ENCODE measurements around the gene KANSL2.

KANSL2 gene

GRCh38 chr12:48694038-48694437 is 12.0 kb upstream of the KANSL2 start:
- no peak for TF ChIP-seq CTCF (IDR thresholded peaks at IDR 0.05; ENCODE audit: low read depth, low read length, poor library complexity, severe bottlenecking)
- TF ChIP-seq EZH2phosphoT487 (IDR thresholded peaks at IDR 0.05; ENCODE audit: borderline replicate concordance, low read length), result no peak
- H3K9me3 ChIP-seq (ENCODE audit: control insufficient read depth, insufficient read depth, low read length), result no peaks in the 10 kb centered on the region
- peaks cover 43% of the 10 kb centered on the region for H3K79me2 ChIP-seq (ENCODE audit: control insufficient read depth, low read length)
- H3F3A ChIP-seq (ENCODE audit: control insufficient read depth, insufficient read depth), result no peaks in the 10 kb centered on the region
- H3K4me1 ChIP-seq (ENCODE audit: control insufficient read depth, low read length), result no peaks in the 10 kb centered on the region
- no peaks in the 10 kb centered on the region for H3K9me2 ChIP-seq (replicated peaks; ENCODE audit: control insufficient read depth, low read length)
- H3K4me3 ChIP-seq (ENCODE audit: low read length), result no peak overlapping the region
- H3K4me2 ChIP-seq (ENCODE audit: low read length), result no peak overlapping the region
- H3K27me3 ChIP-seq (ENCODE audit: control insufficient read depth, low read length), result no peaks in the 10 kb centered on the region
- H3K36me3 ChIP-seq (ENCODE audit: control insufficient read depth, low read length), result peaks cover 91% of the 10 kb centered on the region
- H4K20me1 ChIP-seq (ENCODE audit: control insufficient read depth, insufficient read depth, low read depth, low read length), result peaks cover 7% of the 10 kb centered on the region; the same call in 1 of the 2 replicates
- H3K27ac ChIP-seq (ENCODE audit: low read depth, low read length), result no peak overlapping the region

DNA sequence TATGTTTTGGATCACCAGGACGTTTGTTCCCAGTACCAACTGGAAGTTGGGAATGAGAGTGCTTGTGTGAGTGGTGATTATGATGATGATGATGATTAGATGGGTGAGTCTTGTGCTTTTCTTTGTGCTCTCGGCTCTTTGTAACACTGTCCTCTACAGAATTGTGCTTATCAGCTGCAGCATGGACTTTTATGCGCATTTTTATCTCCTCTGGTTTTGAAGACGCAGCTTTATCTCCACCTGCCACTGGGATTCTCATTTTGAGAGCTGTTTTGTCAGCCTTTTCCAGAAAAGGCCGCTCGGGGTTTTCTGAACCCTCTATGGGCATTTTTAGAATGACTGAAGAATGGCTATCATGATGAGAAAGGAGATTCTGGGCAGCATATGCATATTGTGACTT is 11.5 kb upstream of the KANSL2 start:
- Histone ChIP-seq H3K36me3 (ENCODE audit: control insufficient read depth, low read length) (peaks cover 92% of the 10 kb centered on the region), H3K9me2 (replicated peaks; ENCODE audit: control insufficient read depth, low read length) (no peaks in the 10 kb centered on the region), H3K27ac (ENCODE audit: low read depth, low read length) (no peak overlapping the region), H3F3A (ENCODE audit: control insufficient read depth, insufficient read depth) (no peaks in the 10 kb centered on the region), H3K4me2 (ENCODE audit: low read length) (no peak overlapping the region), H3K4me3 (ENCODE audit: low read length) (no peak overlapping the region), H3K79me2 (ENCODE audit: control insufficient read depth, low read length) (peaks cover 43% of the 10 kb centered on the region), H3K4me1 (ENCODE audit: control insufficient read depth, low read length) (no peaks in the 10 kb centered on the region), H3K9me3 (ENCODE audit: control insufficient read depth, insufficient read depth, low read length) (no peaks in the 10 kb centered on the region), H3K27me3 (ENCODE audit: control insufficient read depth, low read length) (no peaks in the 10 kb centered on the region), H4K20me1 (ENCODE audit: control insufficient read depth, insufficient read depth, low read depth, low read length) (peaks cover 10% of the 10 kb centered on the region; the same call in 1 of the 2 replicates)
- TF ChIP-seq EZH2phosphoT487 (IDR thresholded peaks at IDR 0.05; ENCODE audit: borderline replicate concordance, low read length), result no peak
- TF ChIP-seq CTCF (IDR thresholded peaks at IDR 0.05; ENCODE audit: low read depth, low read length, poor library complexity, severe bottlenecking), result no peak

DNA sequence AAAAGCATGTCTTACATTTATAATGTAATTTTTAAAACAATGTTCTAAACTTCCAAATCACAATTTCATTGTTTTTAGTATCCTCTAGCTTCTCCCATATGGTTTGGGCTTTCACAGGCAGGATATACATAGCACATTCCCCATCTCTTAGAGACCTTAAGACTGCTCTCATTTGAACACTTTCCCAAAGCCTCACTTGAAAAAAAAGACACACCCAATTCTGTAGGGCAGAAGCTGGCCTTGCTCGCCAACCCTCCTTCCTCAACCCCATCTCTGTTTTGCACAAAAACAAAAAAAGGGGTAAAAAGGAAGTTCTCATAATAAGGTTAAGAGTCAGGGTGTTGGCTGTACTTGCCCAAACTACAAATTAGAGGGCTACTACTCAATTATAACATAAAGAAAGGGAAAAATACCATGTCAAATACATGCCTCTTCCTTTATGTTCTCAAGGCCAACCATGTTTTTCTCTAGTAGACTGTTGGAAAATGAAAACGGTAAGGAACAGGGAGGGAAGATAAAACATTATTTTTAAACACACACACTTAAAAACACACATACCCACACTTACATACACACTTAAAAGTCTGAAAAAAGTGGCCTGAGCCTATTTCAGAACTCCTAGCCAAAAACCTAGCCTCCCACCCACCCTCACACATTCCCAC is 9.9 kb upstream of the KANSL2 start:
- Histone ChIP-seq H3F3A (ENCODE audit: control insufficient read depth, insufficient read depth) (no peaks in the 10 kb centered on the region; the same call in 1 of the 2 replicates), H4K20me1 (ENCODE audit: control insufficient read depth, insufficient read depth, low read depth, low read length) (peaks cover 10% of the 10 kb centered on the region; the same call in 1 of the 2 replicates), H3K36me3 (ENCODE audit: control insufficient read depth, low read length) (peaks cover 91% of the 10 kb centered on the region), H3K79me2 (ENCODE audit: control insufficient read depth, low read length) (peaks cover 43% of the 10 kb centered on the region), H3K9me3 (ENCODE audit: control insufficient read depth, insufficient read depth, low read length) (no peaks in the 10 kb centered on the region), H3K9me2 (replicated peaks; ENCODE audit: control insufficient read depth, low read length) (no peaks in the 10 kb centered on the region), H3K4me2 (ENCODE audit: low read length) (no peak overlapping the region), H3K4me1 (ENCODE audit: control insufficient read depth, low read length) (no peaks in the 10 kb centered on the region), H3K4me3 (ENCODE audit: low read length) (no peak overlapping the region), H3K27me3 (ENCODE audit: control insufficient read depth, low read length) (no peaks in the 10 kb centered on the region), H3K27ac (ENCODE audit: low read depth, low read length) (no peak overlapping the region)
- no peak for TF ChIP-seq CTCF (IDR thresholded peaks at IDR 0.05; ENCODE audit: low read depth, low read length, poor library complexity, severe bottlenecking)
- no peak for TF ChIP-seq EZH2phosphoT487 (IDR thresholded peaks at IDR 0.05; ENCODE audit: borderline replicate concordance, low read length)
